Measurements from ENCODE around the gene RAX. TPM values are rescaled to one million over a fixed set of nuclear protein-coding genes. Genes with fewer than 3 reads are reported as not detected.

The RAX gene
- total and polyA plus RNA-seq, 2 of the 8 experiments (the other 6 are each of a cell fraction or from before 2014, with no cell fraction given), result 0.12 to 0.52 TPM

DNA sequence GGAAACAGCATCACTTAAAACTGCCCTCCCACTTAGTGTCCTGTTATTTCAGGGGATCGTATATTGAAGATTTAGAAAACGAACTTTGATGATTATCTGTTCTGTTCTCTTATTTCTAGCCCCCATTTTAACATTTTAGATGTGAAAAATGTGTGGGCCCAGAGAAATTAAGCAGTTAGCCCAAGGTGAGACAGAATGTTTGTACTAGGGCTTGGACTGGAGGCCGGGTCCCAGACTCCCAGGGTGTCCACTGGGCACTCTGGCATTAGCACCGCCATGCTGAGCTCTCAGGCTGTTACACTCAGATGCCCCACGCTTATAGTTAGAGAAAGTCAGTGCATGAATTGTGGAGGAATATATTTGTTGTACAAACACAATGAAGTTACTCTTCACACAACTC is 5.5 kb upstream of the RAX start (continued):
- no peak for TF ChIP-seq BCL11A (IDR thresholded peaks at IDR 0.05; ENCODE audit: low read depth in 2 of 2, low read length in 2 of 2)
- no peak for TF ChIP-seq NANOG (IDR thresholded peaks at IDR 0.05; ENCODE audit: insufficient read depth, low read depth, low read length, poor library complexity, severe bottlenecking)
- TF ChIP-seq KDM1A (IDR thresholded peaks at IDR 0.05; ENCODE audit: borderline replicate concordance, low read length), result no peak
- TF ChIP-seq EZH2 (IDR thresholded peaks at IDR 0.05; ENCODE audit: low read depth, low read length, severe bottlenecking), result no peak
- TF ChIP-seq RNF2 (IDR thresholded peaks at IDR 0.05; ENCODE audit: borderline replicate concordance, low read depth, low read length, missing control alignments, poor library complexity, severe bottlenecking), result no peak
- TF ChIP-seq TAF7 (optimal IDR thresholded peaks at IDR 0.05; ENCODE audit: borderline replicate concordance, low read depth, low read length), result no peak
- TF ChIP-seq RXRA (IDR thresholded peaks at IDR 0.05; ENCODE audit: insufficient read depth, low read depth, low read length), result no peak
- TF ChIP-seq, protein P1, sequence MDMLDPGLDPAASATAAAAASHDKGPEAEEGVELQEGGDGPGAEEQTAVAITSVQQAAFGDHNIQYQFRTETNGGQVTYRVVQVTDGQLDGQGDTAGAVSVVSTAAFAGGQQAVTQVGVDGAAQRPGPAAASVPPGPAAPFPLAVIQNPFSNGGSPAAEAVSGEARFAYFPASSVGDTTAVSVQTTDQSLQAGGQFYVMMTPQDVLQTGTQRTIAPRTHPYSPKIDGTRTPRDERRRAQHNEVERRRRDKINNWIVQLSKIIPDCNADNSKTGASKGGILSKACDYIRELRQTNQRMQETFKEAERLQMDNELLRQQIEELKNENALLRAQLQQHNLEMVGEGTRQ (IDR thresholded peaks at IDR 0.05; ENCODE audit: low read length), result no peak
